ENCODE measurements around the gene JADE1.

DNA sequence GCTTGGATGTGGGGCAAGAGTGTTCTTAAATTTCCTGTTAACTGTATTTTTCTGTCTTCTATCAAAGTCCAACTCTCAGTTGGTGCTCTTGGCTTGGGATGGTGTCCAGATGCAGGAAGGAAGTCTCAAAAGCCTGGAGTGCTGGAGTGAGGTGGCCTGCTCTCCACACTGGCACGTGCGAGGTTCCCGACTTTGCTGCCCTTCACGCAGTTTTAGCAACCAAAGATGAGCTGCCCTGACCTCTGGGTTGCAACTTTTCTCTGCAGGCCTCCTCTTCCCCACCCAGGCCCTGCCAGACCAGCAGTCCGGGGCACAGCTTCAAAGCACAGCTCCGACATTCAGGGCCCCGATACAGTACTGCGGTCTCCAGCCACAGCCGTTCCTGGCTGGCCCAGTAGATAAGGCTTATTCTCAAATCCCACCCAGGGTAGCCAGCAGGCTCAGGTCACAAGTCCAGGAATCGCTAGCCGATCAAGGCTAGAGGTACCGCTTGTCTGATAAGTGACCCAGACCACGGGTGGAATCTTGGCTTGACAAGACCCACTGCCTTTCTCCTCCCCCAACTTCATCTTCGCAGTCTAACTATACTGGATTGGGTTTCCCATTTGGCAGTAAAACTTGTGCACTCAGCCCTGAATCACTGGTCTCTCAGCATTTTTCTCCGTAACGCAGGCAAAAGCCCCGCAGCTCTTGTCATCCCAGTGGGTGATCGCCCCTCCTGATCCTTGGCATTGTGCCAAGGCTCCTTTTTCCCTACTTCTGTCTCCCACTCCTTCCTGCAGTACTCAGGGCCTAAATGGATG lies 21.8 kb upstream of the JADE1 start:
- TF ChIP-seq, protein P1, sequence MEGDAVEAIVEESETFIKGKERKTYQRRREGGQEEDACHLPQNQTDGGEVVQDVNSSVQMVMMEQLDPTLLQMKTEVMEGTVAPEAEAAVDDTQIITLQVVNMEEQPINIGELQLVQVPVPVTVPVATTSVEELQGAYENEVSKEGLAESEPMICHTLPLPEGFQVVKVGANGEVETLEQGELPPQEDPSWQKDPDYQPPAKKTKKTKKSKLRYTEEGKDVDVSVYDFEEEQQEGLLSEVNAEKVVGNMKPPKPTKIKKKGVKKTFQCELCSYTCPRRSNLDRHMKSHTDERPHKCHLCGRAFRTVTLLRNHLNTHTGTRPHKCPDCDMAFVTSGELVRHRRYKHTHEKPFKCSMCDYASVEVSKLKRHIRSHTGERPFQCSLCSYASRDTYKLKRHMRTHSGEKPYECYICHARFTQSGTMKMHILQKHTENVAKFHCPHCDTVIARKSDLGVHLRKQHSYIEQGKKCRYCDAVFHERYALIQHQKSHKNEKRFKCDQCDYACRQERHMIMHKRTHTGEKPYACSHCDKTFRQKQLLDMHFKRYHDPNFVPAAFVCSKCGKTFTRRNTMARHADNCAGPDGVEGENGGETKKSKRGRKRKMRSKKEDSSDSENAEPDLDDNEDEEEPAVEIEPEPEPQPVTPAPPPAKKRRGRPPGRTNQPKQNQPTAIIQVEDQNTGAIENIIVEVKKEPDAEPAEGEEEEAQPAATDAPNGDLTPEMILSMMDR (optimal IDR thresholded peaks at IDR 0.05 in 1 of 3, IDR thresholded peaks at IDR 0.05 in 1 of 3, conservative IDR thresholded peaks at IDR 0.05 in 1 of 3; ENCODE audit: extremely low read depth in 1 of 3, insufficient read depth in 2 of 3, low read length in 3 of 3) = no peak
- no peak for TF ChIP-seq EZH2 (IDR thresholded peaks at IDR 0.05; ENCODE audit: low read length)

All from keratinocyte (primary cell).